NCI-H69 (cell line): Measurements from ENCODE around the gene ZDHHC7.
"Not testable (repeated sequence)": the region's sequence is repeated elsewhere in the genome, so short reads cannot be mapped to it uniquely, and the experiment has no call there.

Experiments
- DNase-seq: peaks from one replicate; lab custom pipeline; 2025; lab: John Stamatoyannopoulos, UW

Gene ZDHHC7

DNA sequence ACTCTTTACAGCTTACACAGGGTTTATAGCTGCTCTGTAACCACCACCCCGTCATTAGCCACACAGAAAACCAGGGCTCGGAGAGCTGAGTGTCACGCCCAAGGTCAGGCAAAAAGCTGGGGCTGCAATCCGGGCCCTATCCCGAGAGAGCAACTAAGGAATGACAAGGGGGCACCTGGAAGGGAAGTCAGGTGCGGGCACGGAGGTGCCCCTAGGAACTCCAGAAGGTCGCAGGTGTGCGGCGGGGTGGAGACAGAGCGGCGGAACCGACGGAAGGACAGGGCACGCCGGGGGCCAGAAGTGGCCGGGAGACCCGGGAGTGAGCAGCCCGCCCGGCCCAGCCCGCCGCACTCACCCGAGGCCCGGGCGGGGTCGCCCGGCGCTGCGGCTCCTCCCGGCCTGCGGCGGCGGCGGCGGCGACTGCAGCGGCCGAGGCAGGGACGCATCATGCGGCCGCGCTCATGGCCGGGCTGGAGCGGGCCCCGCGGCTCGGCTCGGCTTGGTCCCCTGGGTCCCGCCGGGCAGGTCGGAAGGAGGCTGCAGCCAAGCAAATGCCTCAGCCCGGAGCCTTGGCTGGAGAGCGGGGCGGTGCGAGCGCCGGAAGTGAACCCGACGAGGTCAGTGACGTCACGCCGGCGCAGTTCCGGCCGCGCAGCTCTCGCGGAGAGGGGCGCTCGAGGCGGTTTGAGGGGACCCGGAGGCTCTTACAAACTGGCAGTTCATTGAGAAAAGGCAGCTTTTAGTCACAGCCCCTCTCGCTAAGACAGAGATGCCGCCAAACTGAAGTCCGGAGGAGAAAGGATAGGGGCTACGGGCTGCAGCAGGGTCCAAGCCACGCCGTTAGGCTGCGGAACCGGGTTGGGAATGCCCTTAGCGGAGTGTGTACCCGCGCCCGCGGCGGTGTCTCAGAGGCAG lies at the start of gene ZDHHC7:
ZDHHC7 (minus strand) TSS at position 605 of the 915 bp plus-strand sequence. CDS start 20,917 bp downstream, outside the sequence.
- DNase-seq, result peak; percentile 85

DNA sequence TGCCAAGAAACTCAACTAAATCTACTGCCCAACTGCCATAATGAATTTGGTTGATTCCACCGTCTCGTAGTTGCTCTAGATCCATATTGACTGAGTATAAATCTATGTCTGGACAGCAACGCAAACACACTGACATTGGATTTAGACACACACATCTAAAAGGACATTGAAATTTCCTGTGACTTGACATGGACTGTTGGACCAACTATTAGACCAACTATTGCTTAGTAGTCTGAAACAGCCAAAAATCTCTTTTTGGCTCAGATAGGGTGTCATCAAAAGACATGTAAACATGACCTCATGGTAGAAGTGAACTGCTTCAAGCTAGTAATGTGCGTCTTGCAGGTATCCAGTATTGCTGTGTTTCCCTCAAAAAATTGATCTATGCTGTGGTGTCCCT lies 47.6 kb upstream of the ZDHHC7 start:
- no peak for DNase-seq

DNA sequence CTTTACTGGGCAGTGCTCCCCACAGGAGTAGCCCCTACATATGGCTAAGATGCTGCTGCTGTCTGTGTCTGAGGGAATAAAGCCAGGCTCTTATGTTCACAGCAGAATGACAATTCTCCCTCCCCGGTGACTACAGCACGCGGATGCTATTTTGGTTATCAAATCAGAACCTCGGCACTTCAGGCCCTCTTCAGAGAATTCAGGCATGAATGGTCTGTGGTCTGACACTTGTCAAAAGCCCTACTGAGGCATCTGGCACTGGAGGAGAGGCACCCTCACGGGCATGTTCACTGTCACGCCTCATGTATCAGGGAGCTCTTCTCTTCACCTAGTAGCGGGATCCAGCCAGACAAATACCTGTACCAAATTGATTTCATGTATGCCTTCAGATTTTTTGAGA lies 46.6 kb upstream of the ZDHHC7 start:
- no peak for DNase-seq

DNA sequence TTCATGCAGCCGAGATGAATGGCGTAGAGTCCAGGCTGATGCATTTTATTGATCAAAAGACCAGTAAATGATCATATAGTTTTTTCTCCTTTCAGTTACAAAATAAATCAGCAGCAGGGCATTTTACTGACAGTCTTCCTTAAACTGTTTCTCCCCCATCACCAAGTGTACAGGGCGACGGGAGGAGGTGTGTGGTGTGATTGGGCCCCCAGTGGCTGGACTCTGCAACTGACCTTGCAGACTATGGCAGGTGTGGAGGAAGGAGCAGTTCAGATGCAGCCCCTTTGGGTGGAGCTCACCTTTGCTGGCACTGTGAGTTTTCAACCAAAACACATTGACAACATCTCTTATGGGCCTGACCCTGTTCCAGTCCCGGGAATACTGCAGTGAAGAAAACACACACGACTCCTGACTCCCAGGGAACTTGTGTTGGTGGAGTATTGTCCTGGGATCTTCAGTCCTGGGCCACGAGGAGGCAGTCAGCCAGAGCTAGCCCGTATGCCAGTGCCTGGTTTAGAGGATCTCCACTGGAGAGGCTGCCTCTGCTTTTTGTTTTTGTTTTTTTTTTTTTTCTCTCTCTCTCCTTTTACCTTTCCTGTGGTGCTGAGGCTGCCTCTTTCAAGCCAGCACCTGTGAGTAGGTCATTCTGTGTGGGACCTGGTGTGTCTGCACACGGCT lies 46.0 kb upstream of the ZDHHC7 start:
- DNase-seq, result peak; percentile 50

DNA sequence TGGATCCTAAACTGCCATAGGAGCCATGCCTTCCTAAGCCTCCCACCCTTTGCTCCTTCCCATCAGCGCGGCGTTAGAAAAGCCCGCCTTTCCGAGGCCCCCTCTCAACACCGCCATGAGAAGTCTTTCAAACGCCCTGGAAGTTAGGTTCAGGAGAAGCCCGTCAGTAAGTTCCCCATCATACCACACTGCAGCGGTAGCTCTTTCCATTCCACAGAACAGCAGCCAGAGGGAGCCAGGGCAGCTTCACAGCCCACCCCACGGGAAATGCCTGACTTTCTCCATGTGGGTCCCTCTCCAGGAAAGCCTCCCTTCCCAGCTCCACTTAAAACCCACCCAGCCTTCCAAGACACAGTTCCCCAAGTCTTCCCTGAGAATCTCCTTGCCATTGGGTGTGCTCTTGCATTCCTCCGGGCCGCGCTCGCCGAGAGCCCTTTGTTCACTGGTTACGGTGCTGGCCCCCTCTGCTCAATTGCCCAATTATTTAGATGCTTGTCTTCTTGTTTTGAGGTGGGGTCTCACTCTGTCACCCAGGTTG lies 44.9 kb upstream of the ZDHHC7 start:
- peak; percentile 2 for DNase-seq

GRCh38 chr16:85055493-85056210 lies 44.3 kb upstream of the ZDHHC7 start:
- DNase-seq, result no peak

DNA sequence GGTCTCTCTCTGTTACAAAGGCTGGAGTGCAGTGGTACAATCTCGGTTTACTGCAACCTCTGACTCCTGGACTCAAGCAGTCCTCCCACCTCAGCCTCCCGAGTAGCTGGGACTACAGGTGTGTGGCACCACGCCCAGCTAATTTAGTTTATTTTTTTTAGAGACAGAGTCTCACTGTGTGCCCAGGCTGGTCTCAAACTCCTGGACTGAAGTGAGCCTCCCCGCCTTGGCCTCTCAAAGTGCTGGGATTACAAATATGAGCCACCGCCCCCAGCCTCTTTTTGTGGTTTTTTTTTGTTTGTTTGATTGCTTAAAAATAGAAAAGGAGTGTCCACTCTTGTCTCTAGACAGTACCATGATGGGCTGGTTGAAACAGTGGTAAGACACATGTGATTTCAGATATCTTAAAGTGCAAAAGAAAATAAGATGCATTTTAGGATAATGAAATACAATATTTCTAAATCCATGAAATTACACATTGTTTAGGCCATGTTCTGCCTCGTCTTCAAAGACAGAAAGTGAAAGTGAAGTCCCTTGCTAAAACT lies 43.7 kb upstream of the ZDHHC7 start:
- DNase-seq, result no peak

DNA sequence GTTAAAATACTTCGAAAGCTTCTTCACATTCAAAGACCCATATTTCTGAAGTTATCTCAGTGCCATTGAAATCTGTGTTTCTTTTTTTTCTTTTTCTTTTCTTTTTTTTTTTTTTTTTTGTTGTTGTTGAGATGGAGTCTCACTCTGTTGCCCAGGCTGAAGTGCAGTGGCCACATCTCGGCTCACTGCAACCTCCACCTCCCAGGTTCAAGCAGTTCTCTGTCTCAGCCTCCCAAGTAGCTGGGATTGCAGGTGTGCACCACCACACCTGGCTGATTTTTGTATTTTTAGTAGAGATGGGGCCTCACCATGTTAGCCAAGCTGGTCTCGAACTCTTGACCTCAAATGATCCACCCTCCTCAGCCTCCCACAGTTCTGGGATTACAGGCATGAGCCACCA lies 43.0 kb upstream of the ZDHHC7 start:
- DNase-seq, result not testable (repeated sequence)

- DNase-seq, result no peak
These were observed 41.2 kb upstream of the ZDHHC7 start for GRCh38 chr16:85052536-85052935.

DNA sequence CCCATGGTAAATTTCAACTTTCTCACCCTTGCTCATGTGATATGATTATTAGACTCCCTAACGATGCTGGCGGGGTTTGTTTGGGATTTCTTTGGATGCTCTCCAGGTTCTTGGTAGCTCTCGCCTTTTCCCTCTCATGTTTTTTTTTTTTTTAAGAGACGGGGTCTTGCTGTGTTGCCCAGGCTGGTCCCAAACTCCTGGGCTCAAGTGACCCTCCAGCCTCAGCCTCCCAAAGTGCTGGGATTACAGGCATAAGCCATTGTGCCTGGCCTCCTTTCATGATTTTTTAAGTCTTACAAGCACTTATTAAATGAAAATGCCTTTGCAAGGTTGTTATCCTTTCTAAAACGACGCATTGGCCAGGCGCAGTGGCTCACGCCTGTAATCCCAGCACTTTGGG lies 40.3 kb upstream of the ZDHHC7 start:
- DNase-seq, result no peak

DNA sequence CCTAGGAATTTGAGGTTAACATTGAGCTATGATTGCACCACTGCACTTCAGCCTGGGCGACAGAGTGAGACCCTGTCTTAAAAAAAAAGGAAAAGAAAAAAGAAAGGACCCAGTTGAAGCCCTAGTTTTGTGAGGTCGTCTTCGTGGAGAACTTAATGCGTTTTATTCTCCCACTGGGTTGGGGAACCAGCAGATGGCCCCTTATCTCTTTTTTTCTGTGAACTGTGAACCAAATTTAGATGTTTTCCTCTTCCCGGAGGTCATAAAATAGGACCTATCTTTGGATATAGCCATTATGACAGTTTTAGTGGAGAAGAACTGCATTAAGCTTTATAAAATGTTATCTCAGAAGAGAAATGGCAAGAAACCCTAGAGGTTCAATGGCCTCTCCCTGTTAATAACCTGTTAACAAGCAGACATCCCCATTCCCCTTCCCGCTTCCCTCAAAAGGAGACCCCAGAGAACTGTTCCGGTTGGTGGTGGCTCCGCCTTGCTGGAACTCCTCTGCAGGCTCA lies 39.8 kb upstream of the ZDHHC7 start:
- DNase-seq, result no peak

DNA sequence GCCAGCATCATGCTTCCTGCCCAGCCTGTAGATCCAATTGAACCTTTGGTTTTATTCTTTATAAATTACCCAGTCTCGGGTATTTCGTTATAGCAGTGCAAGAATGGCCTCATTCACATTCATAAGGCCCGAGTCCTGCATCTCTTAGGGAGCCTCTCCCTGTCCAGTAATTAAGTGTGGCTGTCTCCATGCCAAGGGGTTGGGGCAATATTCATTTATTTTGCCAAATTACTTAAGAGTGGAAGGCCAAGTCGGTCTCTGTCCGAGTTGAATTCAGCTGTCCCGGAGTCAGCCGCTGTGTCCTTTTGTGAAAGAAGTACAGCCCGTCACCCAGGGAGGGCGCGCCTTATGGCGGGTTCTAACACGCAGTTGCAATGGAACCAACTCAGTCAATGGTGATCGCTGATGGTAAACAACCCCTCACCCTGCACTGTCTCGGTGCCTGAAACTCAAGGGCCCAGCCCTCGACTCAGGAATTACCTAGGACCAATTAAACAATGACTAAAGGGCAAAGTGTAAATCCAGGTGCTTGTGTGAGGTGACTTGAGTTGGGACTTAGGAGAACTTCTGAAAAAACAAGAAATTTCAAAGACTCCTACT lies 38.5 kb upstream of the ZDHHC7 start:
- DNase-seq, result no peak

DNA sequence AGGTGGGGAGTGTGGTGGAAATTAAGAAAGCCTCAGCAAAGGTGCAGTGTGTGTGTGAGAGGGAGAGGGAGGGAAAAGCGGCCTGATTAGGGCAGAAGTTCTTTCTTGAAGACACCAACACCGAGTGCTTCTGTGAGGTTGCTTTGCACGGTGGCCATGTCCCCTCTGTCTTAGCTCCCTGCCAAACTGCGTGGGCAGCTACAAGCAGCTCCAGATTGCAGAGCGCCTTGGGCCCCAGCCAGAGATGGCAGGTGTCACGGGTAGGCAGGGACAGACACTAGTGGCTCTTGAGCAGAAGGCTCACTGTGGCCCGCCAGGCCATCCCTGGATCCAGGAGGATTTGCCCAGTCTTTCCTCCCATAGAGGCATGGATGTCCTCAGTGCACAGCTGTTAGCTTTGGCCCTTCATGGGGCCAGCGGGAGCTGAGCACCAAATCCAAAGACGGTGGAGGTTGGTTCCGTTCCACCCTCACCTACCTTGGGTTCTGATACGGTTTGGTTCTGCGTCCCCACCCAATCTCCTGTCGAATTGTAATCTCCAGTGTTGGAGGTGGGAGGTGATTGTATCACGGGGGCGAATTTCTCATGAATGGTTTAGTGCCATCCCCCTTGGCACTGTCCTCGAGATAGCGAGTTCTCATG lies 37.7 kb upstream of the ZDHHC7 start:
- no peak for DNase-seq

- DNase-seq, result no peak
These were observed 36.6 kb upstream of the ZDHHC7 start for GRCh38 chr16:85047867-85048455.

DNA sequence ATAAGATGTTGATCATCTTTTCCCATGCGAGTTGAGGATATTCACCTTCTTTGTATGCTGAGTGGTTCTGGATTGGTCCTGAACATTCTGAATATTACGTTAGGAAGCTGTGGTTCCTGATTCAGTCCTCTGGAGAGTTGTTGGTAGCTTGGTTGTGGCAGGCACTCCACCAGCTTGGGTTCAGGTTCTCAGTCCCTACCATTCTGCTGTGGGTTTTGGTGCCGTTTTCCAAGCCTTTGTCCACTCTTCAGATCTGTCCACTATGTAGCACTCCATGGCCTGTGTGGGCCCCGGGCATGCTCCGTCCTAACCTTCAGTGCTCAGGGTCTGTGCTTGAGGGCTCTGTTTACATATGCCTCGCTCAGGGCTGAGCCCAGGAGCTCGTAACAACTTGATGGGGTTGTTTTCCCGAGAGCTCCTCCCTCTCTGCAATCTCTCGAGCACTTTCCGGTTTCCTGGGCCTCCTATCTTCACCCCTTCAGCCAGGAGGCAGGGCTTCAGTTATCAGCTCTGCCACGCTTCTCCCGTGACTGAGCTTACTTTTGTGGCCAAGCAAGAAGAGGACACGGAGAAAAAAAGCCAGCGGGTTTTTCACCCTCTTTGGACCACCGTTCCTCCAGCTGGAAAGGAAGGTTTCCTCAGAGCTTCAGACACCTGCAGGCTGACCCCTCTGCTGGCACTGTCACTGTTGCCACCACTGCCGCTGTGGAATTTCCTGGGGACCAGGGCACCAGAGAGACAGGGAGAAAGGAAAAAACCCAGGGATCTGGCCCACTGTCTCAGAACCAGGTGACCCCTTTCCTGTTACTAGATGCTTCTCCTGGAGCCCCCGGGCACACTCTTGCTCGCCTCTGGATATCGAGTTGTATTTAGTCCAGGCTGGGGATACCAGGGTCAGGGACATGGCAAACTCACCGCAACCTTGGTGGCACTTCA lies 35.9 kb upstream of the ZDHHC7 start:
- no peak for DNase-seq

- no peak for DNase-seq
These were observed 35.2 kb upstream of the ZDHHC7 start for GRCh38 chr16:85046472-85046916.

GRCh38 chr16:85045641-85046471 lies 34.5 kb upstream of the ZDHHC7 start:
- DNase-seq, result no peak

DNA sequence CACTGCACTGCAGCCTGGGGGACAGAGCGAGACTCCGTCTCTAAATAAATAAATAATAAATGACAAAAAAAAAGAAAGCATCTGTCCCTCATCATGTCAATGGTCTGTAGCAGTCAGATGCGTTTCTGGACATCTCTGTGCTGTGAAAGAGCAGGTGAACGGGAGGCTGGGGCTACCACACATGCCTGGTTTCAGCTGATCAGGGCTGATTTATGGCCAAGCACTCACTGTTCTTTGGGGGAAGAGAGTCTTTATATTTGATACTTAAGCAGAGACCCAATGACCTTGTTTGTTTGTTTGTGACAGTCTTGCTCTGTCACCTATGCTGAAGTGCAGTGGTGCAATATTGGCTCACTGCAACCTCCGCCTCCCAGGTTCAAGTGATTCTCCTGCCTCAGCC lies 33.7 kb upstream of the ZDHHC7 start:
- DNase-seq, result no peak
